GM12878 (cell line): ENCODE results near the gene UTP20. TPM values are rescaled to one million over a fixed set of nuclear protein-coding genes. Genes with fewer than 3 reads are reported as not detected.

Source experiments
- ASH2L ChIP-seq: fragments of 300-600, 200-600 bp; sonication (generic); IDR thresholded peaks from 2 replicates; pipeline ENCODE4 v1.6.1; 2017; ENCODE audit warnings: low read depth, mild to moderate bottlenecking, borderline replicate concordance
- BHLHE40 ChIP-seq, 2 experiments: fragments of 450-650 bp in 1 of 2; IDR thresholded peaks; 2 replicates each; pipeline ENCODE4 v1.6.1; 2011 to 2017; ENCODE audit warnings: low read depth in 2 of 2, borderline replicate concordance in 1 of 2, improper control_type of control experiment in 1 of 2, low read length in 1 of 2, mild to moderate bottlenecking in 1 of 2
- HCFC1 ChIP-seq: fragments of 150-350 bp; IDR thresholded peaks from 2 replicates; pipeline ENCODE4 v1.6.1; 2014; ENCODE audit warnings: low read length
- POLR2A ChIP-seq: IDR thresholded peaks from 2 replicates; pipeline ENCODE4 v1.6.1; 2011; ENCODE audit warnings: low read depth, mild to moderate bottlenecking, low read length
- POLR2AphosphoS2 ChIP-seq: IDR thresholded peaks from 2 replicates; pipeline ENCODE4 v1.6.1; 2011; ENCODE audit warnings: low read depth, mild to moderate bottlenecking, low read length, improper control_type of control experiment, moderate library complexity
- SMARCA5 ChIP-seq: fragments of 450-650 bp; IDR thresholded peaks from 2 replicates; pipeline ENCODE4 v1.6.1; 2017; ENCODE audit warnings: mild to moderate bottlenecking
- SRF ChIP-seq, 2 experiments: IDR thresholded peaks; 2 replicates each; pipeline ENCODE4 v1.6.1; 2011; ENCODE audit warnings: low read depth in 2 of 2, low read length in 2 of 2, mild to moderate bottlenecking in 1 of 2, moderate library complexity in 1 of 2
- TAF1 ChIP-seq: IDR thresholded peaks from 2 replicates; pipeline ENCODE4 v1.6.1; 2011; ENCODE audit warnings: mild to moderate bottlenecking, low read depth, low read length, borderline replicate concordance
- TBL1XR1 ChIP-seq: IDR thresholded peaks from 2 replicates; pipeline ENCODE4 v1.6.1; 2012; ENCODE audit warnings: low read depth, low read length, improper control_type of control experiment
- ZSCAN29 ChIP-seq: fragments of 450-650 bp; IDR thresholded peaks from 2 replicates; pipeline ENCODE4 v1.6.1; 2017; ENCODE audit warnings: mild to moderate bottlenecking, moderate library complexity
- polyA plus RNA-seq, 11 experiments: library from polyadenylated mRNA; depleted of rRNA in 4 of 11; unstranded in 6 of 11; stranded (reverse) in 5 of 11; fragments of >200 nt; fragmentation: Nextera tagmentation in 4 of 11; fragmentation: Illumina TruSeq in 1 of 11; extraction: Ambion mirVana in 4 of 11; extraction: Trizol in 1 of 11; gene quantifications; 1 replicate in 1 of 11; 2 replicates in 10 of 11; pipeline versions ENCODE4 v1.2.1 to v1.2.3, GENCODE V29; 2011 to 2016; ENCODE audit warnings: inconsistent platforms in 2 of 11, missing spikeins in 2 of 11, low read depth in 1 of 11
- total RNA-seq, 4 experiments: library from RNA; depleted of rRNA in 3 of 4; stranded (reverse); fragments of >200 nt in 3 of 4; fragmentation: Illumina TruSeq in 1 of 4; extraction: Trizol in 1 of 4; gene quantifications; 2 replicates each; pipeline versions ENCODE4 v1.2.1 to v1.2.3, GENCODE V29; 2013 to 2021
- TF ChIP-seq, protein P1 (sequence below): fragments of 450-650 bp; IDR thresholded peaks from 2 replicates; pipeline ENCODE4 v1.6.1; 2016; ENCODE audit warnings: mild to moderate bottlenecking, moderate library complexity, borderline replicate concordance
- TF ChIP-seq, protein P2 (sequence below): fragments of 450-650 bp; IDR thresholded peaks from 2 replicates; pipeline ENCODE4 v1.6.1; 2017; ENCODE audit warnings: low read depth, mild to moderate bottlenecking, moderate library complexity
- TF ChIP-seq, protein P3 (sequence below): fragments of 450-650 bp; IDR thresholded peaks from 2 replicates; pipeline ENCODE4 v1.6.1; 2018; ENCODE audit warnings: mild to moderate bottlenecking, low read depth, moderate library complexity; ENCODE audit not compliant: partially characterized antibody
- TF ChIP-seq, protein P4 (sequence below): fragments of 150-350 bp; IDR thresholded peaks from 2 replicates; pipeline ENCODE4 v1.6.1; 2014; ENCODE audit warnings: mild to moderate bottlenecking, low read depth, low read length

Gene UTP20
- total and polyA plus RNA-seq, 10 of the 15 experiments (the other 5 are each of a cell fraction or from before 2014, with no cell fraction given), result 3.6 to 25.6 (median 16.7) TPM

DNA sequence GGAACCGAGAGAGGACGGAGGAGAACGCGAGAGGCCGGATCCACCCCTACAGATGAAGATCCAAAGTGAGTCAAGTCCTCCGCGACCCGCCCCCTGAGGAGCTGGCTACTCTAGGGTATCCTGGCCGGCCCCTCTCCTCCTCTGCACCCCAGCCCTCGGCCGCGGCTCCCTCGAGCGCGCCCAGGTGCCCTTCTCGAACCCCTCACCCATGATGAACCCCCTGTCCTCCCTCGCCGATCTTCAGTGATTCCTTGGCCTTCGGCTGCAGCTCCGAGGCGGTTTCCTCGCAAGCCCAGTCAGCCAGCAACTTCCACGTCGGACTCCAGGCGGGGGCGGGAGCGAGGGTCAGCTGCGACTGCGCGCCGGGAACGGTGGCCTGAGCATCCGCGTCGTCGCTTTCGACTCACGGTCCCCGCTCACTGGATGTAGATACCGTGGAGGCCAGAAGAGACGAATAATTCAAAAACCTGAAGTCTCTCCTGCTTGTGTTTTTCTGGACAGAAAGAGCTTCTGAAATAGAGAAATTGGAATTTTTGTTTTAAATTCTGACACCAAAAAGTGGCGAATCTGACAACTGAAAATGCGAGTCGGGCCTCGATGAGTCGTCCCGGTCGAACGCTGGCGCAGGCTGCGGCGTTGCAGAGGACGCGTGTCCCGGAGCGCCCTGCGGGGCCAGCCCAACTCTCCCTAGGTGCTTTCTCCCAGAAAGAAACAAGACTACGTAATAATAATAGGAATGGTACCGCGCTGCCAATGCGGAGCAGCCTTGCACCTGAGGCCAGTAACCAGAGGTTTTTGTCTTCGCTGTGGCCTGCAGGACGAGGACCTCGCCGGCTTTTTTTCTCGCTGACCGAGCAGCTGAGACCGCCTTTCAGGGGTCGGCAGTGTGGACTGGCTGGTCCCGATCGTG, 127.8 kb downstream of the UTP20 start, which contains the start of gene ARL1 (continued):
- TF ChIP-seq, protein P1, sequence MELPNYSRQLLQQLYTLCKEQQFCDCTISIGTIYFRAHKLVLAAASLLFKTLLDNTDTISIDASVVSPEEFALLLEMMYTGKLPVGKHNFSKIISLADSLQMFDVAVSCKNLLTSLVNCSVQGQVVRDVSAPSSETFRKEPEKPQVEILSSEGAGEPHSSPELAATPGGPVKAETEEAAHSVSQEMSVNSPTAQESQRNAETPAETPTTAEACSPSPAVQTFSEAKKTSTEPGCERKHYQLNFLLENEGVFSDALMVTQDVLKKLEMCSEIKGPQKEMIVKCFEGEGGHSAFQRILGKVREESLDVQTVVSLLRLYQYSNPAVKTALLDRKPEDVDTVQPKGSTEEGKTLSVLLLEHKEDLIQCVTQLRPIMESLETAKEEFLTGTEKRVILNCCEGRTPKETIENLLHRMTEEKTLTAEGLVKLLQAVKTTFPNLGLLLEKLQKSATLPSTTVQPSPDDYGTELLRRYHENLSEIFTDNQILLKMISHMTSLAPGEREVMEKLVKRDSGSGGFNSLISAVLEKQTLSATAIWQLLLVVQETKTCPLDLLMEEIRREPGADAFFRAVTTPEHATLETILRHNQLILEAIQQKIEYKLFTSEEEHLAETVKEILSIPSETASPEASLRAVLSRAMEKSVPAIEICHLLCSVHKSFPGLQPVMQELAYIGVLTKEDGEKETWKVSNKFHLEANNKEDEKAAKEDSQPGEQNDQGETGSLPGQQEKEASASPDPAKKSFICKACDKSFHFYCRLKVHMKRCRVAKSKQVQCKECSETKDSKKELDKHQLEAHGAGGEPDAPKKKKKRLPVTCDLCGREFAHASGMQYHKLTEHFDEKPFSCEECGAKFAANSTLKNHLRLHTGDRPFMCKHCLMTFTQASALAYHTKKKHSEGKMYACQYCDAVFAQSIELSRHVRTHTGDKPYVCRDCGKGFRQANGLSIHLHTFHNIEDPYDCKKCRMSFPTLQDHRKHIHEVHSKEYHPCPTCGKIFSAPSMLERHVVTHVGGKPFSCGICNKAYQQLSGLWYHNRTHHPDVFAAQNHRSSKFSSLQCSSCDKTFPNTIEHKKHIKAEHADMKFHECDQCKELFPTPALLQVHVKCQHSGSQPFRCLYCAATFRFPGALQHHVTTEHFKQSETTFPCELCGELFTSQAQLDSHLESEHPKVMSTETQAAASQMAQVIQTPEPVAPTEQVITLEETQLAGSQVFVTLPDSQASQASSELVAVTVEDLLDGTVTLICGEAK, result peak; percentile 83
- peak; percentile 42 to 51; a peak in 2 of 4 replicates for TF ChIP-seq BHLHE40 (IDR thresholded peaks at IDR 0.05; ENCODE audit: borderline replicate concordance in 1 of 2, low read depth in 2 of 2, low read length in 1 of 2)
- TF ChIP-seq HCFC1, result peak; percentile 65
- TF ChIP-seq ASH2L, result peak; percentile 97
- 0 out of 2 replicates have a peak, but pooled peaks have one; percentile 50 for TF ChIP-seq ZSCAN29
- 0 out of 2 replicates have a peak, but pooled peaks have one; percentile 50 for TF ChIP-seq SMARCA5
- TF ChIP-seq, protein P2, sequence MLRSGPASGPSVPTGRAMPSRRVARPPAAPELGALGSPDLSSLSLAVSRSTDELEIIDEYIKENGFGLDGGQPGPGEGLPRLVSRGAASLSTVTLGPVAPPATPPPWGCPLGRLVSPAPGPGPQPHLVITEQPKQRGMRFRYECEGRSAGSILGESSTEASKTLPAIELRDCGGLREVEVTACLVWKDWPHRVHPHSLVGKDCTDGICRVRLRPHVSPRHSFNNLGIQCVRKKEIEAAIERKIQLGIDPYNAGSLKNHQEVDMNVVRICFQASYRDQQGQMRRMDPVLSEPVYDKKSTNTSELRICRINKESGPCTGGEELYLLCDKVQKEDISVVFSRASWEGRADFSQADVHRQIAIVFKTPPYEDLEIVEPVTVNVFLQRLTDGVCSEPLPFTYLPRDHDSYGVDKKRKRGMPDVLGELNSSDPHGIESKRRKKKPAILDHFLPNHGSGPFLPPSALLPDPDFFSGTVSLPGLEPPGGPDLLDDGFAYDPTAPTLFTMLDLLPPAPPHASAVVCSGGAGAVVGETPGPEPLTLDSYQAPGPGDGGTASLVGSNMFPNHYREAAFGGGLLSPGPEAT, result peak; percentile 94
- TF ChIP-seq TBL1XR1, result no peak
- TF ChIP-seq, protein P3, sequence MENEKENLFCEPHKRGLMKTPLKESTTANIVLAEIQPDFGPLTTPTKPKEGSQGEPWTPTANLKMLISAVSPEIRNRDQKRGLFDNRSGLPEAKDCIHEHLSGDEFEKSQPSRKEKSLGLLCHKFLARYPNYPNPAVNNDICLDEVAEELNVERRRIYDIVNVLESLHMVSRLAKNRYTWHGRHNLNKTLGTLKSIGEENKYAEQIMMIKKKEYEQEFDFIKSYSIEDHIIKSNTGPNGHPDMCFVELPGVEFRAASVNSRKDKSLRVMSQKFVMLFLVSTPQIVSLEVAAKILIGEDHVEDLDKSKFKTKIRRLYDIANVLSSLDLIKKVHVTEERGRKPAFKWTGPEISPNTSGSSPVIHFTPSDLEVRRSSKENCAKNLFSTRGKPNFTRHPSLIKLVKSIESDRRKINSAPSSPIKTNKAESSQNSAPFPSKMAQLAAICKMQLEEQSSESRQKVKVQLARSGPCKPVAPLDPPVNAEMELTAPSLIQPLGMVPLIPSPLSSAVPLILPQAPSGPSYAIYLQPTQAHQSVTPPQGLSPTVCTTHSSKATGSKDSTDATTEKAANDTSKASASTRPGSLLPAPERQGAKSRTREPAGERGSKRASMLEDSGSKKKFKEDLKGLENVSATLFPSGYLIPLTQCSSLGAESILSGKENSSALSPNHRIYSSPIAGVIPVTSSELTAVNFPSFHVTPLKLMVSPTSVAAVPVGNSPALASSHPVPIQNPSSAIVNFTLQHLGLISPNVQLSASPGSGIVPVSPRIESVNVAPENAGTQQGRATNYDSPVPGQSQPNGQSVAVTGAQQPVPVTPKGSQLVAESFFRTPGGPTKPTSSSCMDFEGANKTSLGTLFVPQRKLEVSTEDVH, result peak; percentile 48
- peak; percentile 88 for TF ChIP-seq TAF1
- peak; percentile 90 for TF ChIP-seq POLR2A
- TF ChIP-seq, protein P4, sequence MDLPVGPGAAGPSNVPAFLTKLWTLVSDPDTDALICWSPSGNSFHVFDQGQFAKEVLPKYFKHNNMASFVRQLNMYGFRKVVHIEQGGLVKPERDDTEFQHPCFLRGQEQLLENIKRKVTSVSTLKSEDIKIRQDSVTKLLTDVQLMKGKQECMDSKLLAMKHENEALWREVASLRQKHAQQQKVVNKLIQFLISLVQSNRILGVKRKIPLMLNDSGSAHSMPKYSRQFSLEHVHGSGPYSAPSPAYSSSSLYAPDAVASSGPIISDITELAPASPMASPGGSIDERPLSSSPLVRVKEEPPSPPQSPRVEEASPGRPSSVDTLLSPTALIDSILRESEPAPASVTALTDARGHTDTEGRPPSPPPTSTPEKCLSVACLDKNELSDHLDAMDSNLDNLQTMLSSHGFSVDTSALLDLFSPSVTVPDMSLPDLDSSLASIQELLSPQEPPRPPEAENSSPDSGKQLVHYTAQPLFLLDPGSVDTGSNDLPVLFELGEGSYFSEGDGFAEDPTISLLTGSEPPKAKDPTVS, result peak; percentile 56; the same call in 1 of the 2 replicates
- peak; percentile 59; the same call in 1 of the 2 replicates for TF ChIP-seq POLR2AphosphoS2
- 0 out of 4 replicates have a peak, but pooled peaks of 1 of the 2 experiments have one; percentile 34 for TF ChIP-seq SRF (IDR thresholded peaks at IDR 0.05; ENCODE audit: low read depth in 2 of 2, low read length in 2 of 2)
